ENCODE results near the gene KLF1. TPM values are rescaled to one million over a fixed set of nuclear protein-coding genes. Genes with fewer than 3 reads are reported as not detected.

The KLF1 gene
- total and polyA plus RNA-seq, 2 of the 8 experiments (the other 6 are each of a cell fraction or from before 2014, with no cell fraction given) = 0.84 to 0.91 TPM

DNA sequence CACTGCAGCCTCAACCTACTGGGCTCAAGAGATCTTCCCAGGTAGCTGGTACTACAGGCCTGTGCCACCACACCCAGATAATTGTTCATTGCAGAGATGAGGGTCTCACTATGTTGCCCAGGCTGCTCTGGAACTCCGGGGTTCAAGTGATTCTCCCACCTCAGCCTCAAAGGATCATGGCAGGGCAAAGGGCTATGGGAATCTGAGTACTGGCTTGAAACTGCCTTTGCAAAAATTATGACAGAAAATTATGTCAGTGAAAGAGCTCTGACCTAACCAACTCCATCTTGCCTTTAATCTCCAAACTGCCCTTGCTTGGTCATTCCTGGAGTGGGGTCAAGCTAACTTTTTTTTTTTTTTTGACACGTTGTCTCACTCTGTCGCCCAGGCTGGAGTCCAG is 4.4 kb downstream of the KLF1 start:
- no peak overlapping the region for H3K9ac ChIP-seq (replicated peaks in 1 of 4; ENCODE audit: extremely low read depth in 1 of 4, low read depth in 3 of 4, low read length in 3 of 4)
- H3K79me1 ChIP-seq (ENCODE audit: low read depth, low read length) = no peaks in the 10 kb centered on the region
- H4K8ac ChIP-seq (ENCODE audit: extremely low read depth, insufficient read depth, low read length) = no peak overlapping the region; the same call in 1 of the 2 replicates
- H3K4me3 ChIP-seq (ENCODE audit: extremely low read depth in 1 of 4, insufficient read depth in 2 of 4, low read depth in 3 of 4, low read length in 4 of 4) = no peak overlapping the region
- CTCF ChIA-PET (ENCODE audit: partially characterized antibody) = interaction anchor here (1.1 to 1.7 kb wide), 5 partner anchors 33 to 122 kb away, joined by 3 to 7 read pairs (median 3); no protein-coding TSS in a partner anchor
- no peaks in the 10 kb centered on the region for H3K79me2 ChIP-seq (ENCODE audit: control insufficient read depth in 1 of 2, insufficient read depth in 2 of 2, low read length in 2 of 2)
- peaks cover 0 to 7% (median 6%) of the 10 kb centered on the region in 4 experiments; a peak in 5 of 7 replicates for H3K4me1 ChIP-seq (replicated peaks in 1 of 4; ENCODE audit: control insufficient read depth in 3 of 4, insufficient read depth in 4 of 4, low read length in 3 of 4)
- H2BK12ac ChIP-seq (ENCODE audit: low read depth, low read length) = 0 out of 2 replicates have a peak overlapping the region, but pooled peaks have one; percentile 4
- FAIRE-seq (no peak), DNase-seq (ENCODE audit: low read depth in 1 of 2, low spot score in 2 of 2) (no peak)
- no peak overlapping the region for H4K5ac ChIP-seq (ENCODE audit: insufficient read length, low read depth, low read length)
- H3K56ac ChIP-seq (replicated peaks; ENCODE audit: insufficient read length, low read depth, low read length) = no peak overlapping the region
- no peak overlapping the region for H2BK15ac ChIP-seq (ENCODE audit: low read length)
- H3K27me3 ChIP-seq (replicated peaks in 1 of 4; ENCODE audit: control insufficient read depth in 3 of 4, extremely low read depth in 1 of 4, insufficient read depth in 3 of 4, low read length in 3 of 4) = peaks cover 0 to 9% (median 4%) of the 10 kb centered on the region in 4 experiments; a peak in 4 of 7 replicates
- H3K36me3 ChIP-seq (ENCODE audit: control insufficient read depth in 2 of 4, insufficient read depth in 4 of 4, low read length in 3 of 4) = peaks cover 0 to 7% (median 2%) of the 10 kb centered on the region in 4 experiments; a peak in 3 of 8 replicates
- TF ChIP-seq CTBP2 (IDR thresholded peaks at IDR 0.05; ENCODE audit: borderline replicate concordance, insufficient read depth, insufficient read length, low read length) (no peak), KDM5A (IDR thresholded peaks at IDR 0.05; ENCODE audit: low read length) (no peak), BACH1 (IDR thresholded peaks at IDR 0.05; ENCODE audit: low read length) (no peak), CHD1 (IDR thresholded peaks at IDR 0.05; ENCODE audit: low read depth, low read length) (no peak), ZNF274 (IDR thresholded peaks at IDR 0.05; ENCODE audit: borderline replicate concordance, extremely low read depth, low read length) (no peak), KDM1A (IDR thresholded peaks at IDR 0.05; ENCODE audit: borderline replicate concordance, low read length) (no peak), CREB1 (IDR thresholded peaks at IDR 0.05) (no peak), SIX5 (IDR thresholded peaks at IDR 0.05; ENCODE audit: low read depth, low read length) (no peak)
- H3K18ac ChIP-seq (ENCODE audit: extremely low read depth, low read length) = no peak overlapping the region
- H3K23ac ChIP-seq (ENCODE audit: insufficient read length) = no peak overlapping the region
- no peak overlapping the region for H2BK20ac ChIP-seq (ENCODE audit: low read length)
- no peak overlapping the region for H2BK5ac ChIP-seq (ENCODE audit: low read depth, low read length)
- H3K14ac ChIP-seq (ENCODE audit: insufficient read length) = no peak overlapping the region
- no peaks in the 10 kb centered on the region for H4K20me1 ChIP-seq (replicated peaks in 1 of 2; ENCODE audit: control insufficient read depth in 1 of 2, insufficient read depth in 2 of 2, low read length in 2 of 2)
- H2BK120ac ChIP-seq (replicated peaks; ENCODE audit: low read depth, low read length) = no peak overlapping the region
- no peak overlapping the region for H3K27ac ChIP-seq (ENCODE audit: low read depth, low read length)
- POLR2A ChIA-PET (ENCODE audit: partially characterized antibody) = interaction anchor here (0.6 to 12.3 kb wide), 8 partner anchors 10 to 245 kb away, joined by 3 to 110 read pairs (median 4); partner anchors contain the start of gene GCDH
- H3K4ac ChIP-seq (replicated peaks; ENCODE audit: insufficient read length, low read depth, low read length) = no peak overlapping the region
- peaks cover 11% of the 10 kb centered on the region; the same call in 1 of the 2 replicates for H3K23me2 ChIP-seq (ENCODE audit: low read depth, low read length)
- 94% methylated on average over 2 of the region's 3 CpGs; no CpG with 5 or more reads in 1 of the 2 experiments for WGBS, 2 experiments (ENCODE audit: extremely low coverage in 1 of 2, insufficient coverage in 1 of 2, insufficient read length in 1 of 2, insufficient replicate concordance in 2 of 2, low coverage in 1 of 2, low lambda C conversion rate in 2 of 2, missing lambda C conversion rate in 1 of 2)
- 0 out of 2 replicates have a peak overlapping the region, but pooled peaks have one; percentile 30 for H2AK5ac ChIP-seq (ENCODE audit: low read depth, low read length)
- no peak overlapping the region for H3K4me2 ChIP-seq (ENCODE audit: insufficient read depth in 1 of 2, low read depth in 2 of 2, low read length in 2 of 2)
- H4K91ac ChIP-seq (replicated peaks; ENCODE audit: insufficient read length, low read length) = no peak overlapping the region
- H3K9me3 ChIP-seq (ENCODE audit: insufficient read depth in 2 of 2, low read depth in 1 of 2, low read length in 1 of 2) = no peaks in the 10 kb centered on the region; a peak in 2 of 4 replicates
- no peak overlapping the region for H2AFZ ChIP-seq (ENCODE audit: low read length)

All from H1 (cell line).